ENCODE results near the gene NCKAP5.
"Not testable (repeated sequence)": the region's sequence is repeated elsewhere in the genome, so short reads cannot be mapped to it uniquely, and the experiment has no call there.

The NCKAP5 gene

GRCh38 chr2:132703396-132703795, 864.9 kb downstream of the NCKAP5 start:
- no peak for DNase-seq (ENCODE audit: low spot score)

GRCh38 chr2:132701810-132702209, 866.5 kb downstream of the NCKAP5 start:
- DNase-seq (ENCODE audit: low spot score), result no peak

DNA sequence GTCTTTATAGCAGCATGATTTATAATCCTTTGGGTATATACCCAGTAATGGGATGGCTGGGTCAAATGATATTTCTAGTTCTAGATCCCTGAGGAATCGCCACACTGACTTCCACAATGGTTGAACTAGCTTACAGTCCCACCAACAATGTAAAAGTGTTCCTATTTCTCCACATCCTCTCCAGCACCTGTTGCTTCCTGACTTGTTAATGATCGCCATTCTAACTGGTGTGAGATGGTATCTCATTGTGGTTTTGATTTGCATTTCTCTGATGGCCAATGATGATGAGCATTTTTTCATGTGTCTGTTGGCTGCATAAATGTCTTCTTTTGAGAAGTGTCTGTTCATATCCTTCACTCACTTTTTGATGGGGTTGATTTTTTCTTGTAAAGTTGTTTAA, 868.5 kb downstream of the NCKAP5 start:
- not testable (repeated sequence) for DNase-seq (ENCODE audit: low spot score)

- not testable (repeated sequence) for DNase-seq (ENCODE audit: low spot score)
Measured at GRCh38 chr2:132698347-132698746, 869.9 kb downstream of the NCKAP5 start.

- no peak for DNase-seq (ENCODE audit: low spot score)
Measured at GRCh38 chr2:132697556-132698205, 870.6 kb downstream of the NCKAP5 start.

DNA sequence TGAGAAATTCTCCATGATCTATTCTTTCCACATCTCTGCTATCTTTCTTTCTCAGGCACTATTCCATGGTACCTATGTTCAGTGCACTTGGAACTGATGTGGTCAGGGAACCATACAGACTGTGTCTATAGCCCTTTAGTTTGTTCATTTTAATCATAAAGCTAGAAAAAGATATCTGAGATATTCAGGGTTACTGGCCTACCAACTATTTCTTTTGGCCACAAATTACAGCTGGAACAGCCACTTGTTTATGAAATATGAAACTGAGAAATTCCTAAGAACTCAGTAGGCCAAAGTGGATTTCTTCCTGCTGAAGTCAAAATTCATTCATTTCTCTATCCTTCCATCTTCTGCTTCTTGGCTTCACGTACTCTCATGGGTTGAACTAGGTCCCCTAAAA, 875.4 kb downstream of the NCKAP5 start:
- DNase-seq (ENCODE audit: low spot score), result no peak

DNA sequence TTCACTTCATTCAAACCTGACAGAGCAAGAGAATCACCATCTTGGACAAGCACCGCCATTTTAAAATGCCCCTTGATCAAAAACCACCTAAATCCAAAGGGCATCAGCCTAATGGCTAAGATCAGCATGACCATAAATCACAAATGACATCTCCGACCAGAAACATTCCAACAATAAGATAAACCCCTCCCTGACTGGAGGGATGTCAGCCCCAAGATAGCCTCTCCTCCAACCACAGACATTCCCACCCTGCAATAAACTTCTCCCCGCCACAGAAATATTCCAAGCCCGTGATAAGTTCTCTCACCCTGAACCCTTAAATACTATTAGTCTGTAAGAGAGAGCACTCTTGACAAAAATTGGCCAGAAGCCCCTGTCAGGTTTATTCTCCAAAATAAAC, 876.7 kb downstream of the NCKAP5 start:
- DNase-seq (ENCODE audit: low spot score), result no peak

GRCh38 chr2:132690664-132691303, 877.5 kb downstream of the NCKAP5 start:
- DNase-seq (ENCODE audit: low spot score), result no peak

DNA sequence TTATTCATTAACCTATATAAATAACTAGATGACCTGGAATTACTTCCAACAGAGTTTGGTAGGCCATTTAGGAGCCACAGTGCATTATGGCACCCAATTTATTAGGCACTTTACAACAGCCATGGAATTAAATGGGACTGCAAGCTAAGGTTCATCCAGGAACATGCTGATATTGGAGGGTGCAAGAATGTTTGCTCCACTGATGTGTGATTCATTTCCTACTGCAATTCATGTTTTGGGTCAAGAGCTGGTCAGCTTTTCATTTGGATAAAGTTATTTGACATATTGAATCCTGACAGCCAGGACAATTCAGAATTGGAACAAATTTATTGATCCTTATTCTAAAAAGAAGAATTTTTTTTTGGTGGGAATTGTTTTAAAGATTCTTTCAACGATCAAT, 886.5 kb downstream of the NCKAP5 start:
- no peak for DNase-seq (ENCODE audit: low spot score)

DNA sequence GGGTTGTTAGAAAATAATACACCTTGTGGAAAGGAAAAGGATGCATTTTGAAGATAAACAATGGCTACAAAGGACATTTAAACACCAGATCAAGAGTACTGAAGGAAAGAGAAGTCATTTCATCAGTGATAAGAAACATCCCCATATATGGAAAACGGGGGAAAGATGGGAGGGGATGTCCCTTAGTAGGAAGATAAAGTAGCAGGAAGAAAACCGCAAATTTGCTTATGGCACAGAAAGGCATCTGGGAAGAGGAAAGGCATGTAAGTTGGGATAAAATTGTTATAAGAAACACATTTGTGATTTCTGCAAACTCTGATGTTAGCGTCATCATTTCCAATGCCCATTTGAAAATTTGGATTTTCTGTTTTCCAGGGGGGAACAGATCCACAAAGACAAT, 887.7 kb downstream of the NCKAP5 start:
- DNase-seq (ENCODE audit: low spot score), result no peak

DNA sequence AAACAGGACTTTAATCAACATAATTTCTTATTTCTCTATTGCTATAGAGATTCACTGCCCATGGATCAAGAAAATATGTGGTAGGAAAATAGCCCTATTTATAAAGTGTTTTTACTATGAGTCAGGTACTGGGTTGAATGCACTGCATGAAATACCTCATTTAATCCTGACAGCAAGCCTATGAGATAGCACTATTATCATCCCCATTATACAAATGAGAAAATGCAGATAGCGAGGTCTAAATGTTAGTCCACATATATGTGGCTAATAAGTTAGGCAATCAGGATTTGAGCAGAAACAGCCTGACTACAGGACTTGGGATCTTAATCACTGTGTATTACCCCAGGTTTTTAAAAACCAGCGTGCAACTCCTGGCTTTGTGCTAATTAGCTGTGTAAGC, 889.8 kb downstream of the NCKAP5 start:
- DNase-seq (ENCODE audit: low spot score), result no peak

- DNase-seq (ENCODE audit: low spot score), result no peak
Measured at GRCh38 chr2:132677661-132678060, 890.6 kb downstream of the NCKAP5 start.

- DNase-seq (ENCODE audit: low spot score), result peak; percentile 9
Measured at GRCh38 chr2:132676999-132677398, 891.3 kb downstream of the NCKAP5 start.

- DNase-seq (ENCODE audit: low spot score), result peak; percentile 41
Measured at GRCh38 chr2:132671151-132671835, 897.0 kb downstream of the NCKAP5 start.

- DNase-seq (ENCODE audit: low spot score), result peak; percentile 10
Measured at GRCh38 chr2:132670496-132671150, 897.6 kb downstream of the NCKAP5 start.

DNA sequence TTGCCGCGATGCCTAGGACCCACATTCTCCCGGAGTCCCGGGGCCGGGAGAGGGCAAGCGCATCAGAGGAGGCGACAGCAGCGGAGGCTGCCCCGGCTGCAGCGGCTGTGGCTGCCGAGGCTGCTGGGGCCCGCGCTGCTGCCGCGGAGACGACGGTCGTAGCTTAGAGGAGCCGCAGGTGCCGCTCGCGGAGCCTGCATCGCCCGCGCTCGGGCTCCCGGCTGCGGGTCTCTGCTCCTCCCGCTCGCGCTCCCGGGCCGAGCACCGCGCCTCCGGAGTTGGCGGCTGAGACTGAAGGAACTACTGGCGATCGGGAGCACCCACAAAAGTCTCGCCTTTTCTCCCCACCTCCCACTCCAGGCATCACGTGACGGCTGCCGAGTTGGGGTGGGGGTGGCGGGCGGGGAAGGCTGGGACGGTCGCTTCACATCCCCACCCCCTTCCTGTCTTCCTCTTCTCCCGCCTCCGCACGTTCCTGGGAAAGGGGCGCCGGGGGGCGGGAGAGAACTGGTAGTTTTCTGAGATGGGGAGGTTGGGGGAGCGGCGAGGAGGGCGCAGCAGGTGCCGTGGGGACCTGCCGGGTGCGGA, 898.3 kb downstream of the NCKAP5 start, which contains the start of gene LYPD1:
Gene LYPD1, minus strand, starts transcription at position 298 of the 588 bp plus-strand sequence. Its CDS starts 273 bp downstream, at position 25.
- DNase-seq (ENCODE audit: low spot score), result peak; percentile 9

GRCh38 chr2:132668987-132669907, 899.0 kb downstream of the NCKAP5 start:
- DNase-seq (ENCODE audit: low spot score), result no peak

GRCh38 chr2:132668189-132668823, 900.0 kb downstream of the NCKAP5 start:
- no peak for DNase-seq (ENCODE audit: low spot score)

DNA sequence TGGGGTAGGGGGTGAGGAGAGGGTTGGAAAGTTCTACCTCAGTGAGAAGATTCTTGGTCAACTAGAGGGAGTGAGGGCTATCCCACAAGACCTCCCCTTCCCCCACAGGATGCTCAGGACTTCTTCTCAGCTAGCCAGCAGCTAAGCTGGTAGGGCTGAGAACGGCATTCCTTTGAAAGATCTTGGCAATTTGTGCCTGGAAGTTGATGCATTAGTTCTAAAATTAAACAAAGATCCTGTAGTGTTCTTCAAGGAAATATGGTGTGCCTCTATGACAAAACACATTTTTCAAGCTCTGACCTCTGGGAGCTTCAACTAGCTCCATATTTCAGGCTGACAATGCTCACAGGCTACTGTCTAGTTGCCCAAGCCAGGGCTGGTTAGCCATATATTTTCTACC, 900.6 kb downstream of the NCKAP5 start:
- DNase-seq (ENCODE audit: low spot score), result no peak

DNA sequence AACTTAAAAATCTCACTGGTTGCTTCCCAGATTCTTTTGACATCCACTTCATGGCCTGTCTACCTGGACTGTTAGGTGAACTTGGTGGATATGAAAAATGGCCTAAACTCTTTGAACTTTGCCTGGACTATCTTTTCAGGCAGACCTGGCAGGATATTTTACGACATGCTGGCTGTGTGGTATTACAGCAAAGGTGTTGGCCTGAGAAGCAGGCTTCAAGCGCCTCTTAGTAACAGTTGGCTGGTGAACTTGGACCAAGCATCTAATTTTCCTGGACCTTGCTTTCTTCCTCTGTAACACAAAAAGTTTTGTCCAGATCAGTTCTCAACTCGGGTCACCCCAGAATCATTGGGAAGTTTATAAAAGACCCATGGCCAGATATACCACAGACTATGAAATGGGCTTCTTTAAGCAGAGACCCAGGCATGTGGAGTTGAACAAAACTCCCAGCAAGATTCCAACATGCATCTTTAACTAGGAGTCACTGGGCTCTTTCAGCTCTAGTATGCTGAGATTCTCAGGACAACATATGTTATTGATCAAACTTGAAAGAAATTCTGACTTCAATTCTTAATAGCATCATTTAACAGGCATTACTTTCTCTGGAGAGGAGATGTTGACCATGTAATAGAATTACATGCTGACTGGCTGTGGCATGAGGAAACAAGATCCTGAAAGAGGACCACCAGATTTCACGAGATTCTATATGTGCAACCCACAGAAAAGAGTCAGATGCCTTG, 902.7 kb downstream of the NCKAP5 start:
- DNase-seq (ENCODE audit: low spot score), result no peak

All from SW480 (cell line).